ACC112 (cell line): Measurements from ENCODE around the gene CADM2.

Experiments used
- H2AFZ ChIP-seq: fragments of 200-600 bp; sonication (generic); one replicate; pipeline ENCODE4 v1.6.0; 2017; ENCODE audit warnings: antibody characterized with exemption, low read length; ENCODE audit not compliant: unreplicated experiment
- H3K27ac ChIP-seq: fragments of 200-600 bp; sonication (generic); 2 replicates; pipeline ENCODE4 v1.5.1; 2014; ENCODE audit warnings: low read depth, mild to moderate bottlenecking, antibody characterized with exemption, low read length, moderate library complexity
- H3K27me3 ChIP-seq: fragments of 200-600 bp; sonication (generic); 2 replicates; pipeline ENCODE4 v1.6.1; 2014; ENCODE audit warnings: mild to moderate bottlenecking, antibody characterized with exemption, low read length, moderate library complexity, mixed read lengths; ENCODE audit not compliant: insufficient read depth
- H3K36me3 ChIP-seq: fragments of 200-600 bp; sonication (generic); 2 replicates; pipeline ENCODE4 v1.6.1; 2016; ENCODE audit warnings: mild to moderate bottlenecking, antibody characterized with exemption, low read length, moderate library complexity, mixed read lengths; ENCODE audit not compliant: insufficient read depth
- H3K4me1 ChIP-seq: fragments of 200-600 bp; sonication (generic); one replicate; pipeline ENCODE4 v1.6.1; 2016; ENCODE audit warnings: low read length, mixed read lengths; ENCODE audit not compliant: insufficient read depth, unreplicated experiment, control insufficient read depth
- H3K4me3 ChIP-seq: fragments of 200-600 bp; sonication (generic); 2 replicates; pipeline ENCODE4 v1.5.1; 2014; ENCODE audit warnings: mild to moderate bottlenecking, low read depth, low read length
- H3K79me2 ChIP-seq: fragments of 200-600 bp; sonication (generic); one replicate; pipeline ENCODE4 v1.6.0; 2016; ENCODE audit warnings: low read length; ENCODE audit not compliant: control insufficient read depth, unreplicated experiment, insufficient read depth

CADM2 gene

GRCh38 chr3:85433319-85433718 is 474.5 kb downstream of the CADM2 start:
- Histone ChIP-seq H3K4me3 (no peak overlapping the region), H3K36me3 (no peaks in the 10 kb centered on the region), H3K27me3 (no peaks in the 10 kb centered on the region), H3K4me1 (no peaks in the 10 kb centered on the region), H3K27ac (no peak overlapping the region), H2AFZ (no peak overlapping the region), H3K79me2 (no peaks in the 10 kb centered on the region)

GRCh38 chr3:85455561-85456200 is 496.9 kb downstream of the CADM2 start:
- H2AFZ ChIP-seq, result no peak overlapping the region
- H3K79me2 ChIP-seq, result no peaks in the 10 kb centered on the region
- no peaks in the 10 kb centered on the region; the same call in 1 of the 2 replicates for H3K27me3 ChIP-seq
- H3K36me3 ChIP-seq, result no peaks in the 10 kb centered on the region
- H3K4me1 ChIP-seq, result no peaks in the 10 kb centered on the region
- H3K27ac ChIP-seq, result no peak overlapping the region
- no peak overlapping the region for H3K4me3 ChIP-seq

- Histone ChIP-seq H3K4me3 (no peak overlapping the region), H3K36me3 (no peaks in the 10 kb centered on the region), H3K4me1 (peaks cover 4% of the 10 kb centered on the region), H3K27ac (no peak overlapping the region), H3K79me2 (no peaks in the 10 kb centered on the region), H3K27me3 (no peaks in the 10 kb centered on the region), H2AFZ (no peak overlapping the region)
Measured at GRCh38 chr3:85474241-85474640, 515.5 kb downstream of the CADM2 start.

- no peaks in the 10 kb centered on the region for H3K36me3 ChIP-seq
- no peak overlapping the region for H2AFZ ChIP-seq
- no peaks in the 10 kb centered on the region for H3K27me3 ChIP-seq
- no peaks in the 10 kb centered on the region for H3K79me2 ChIP-seq
- no peak overlapping the region for H3K27ac ChIP-seq
- H3K4me3 ChIP-seq, result no peak overlapping the region
- H3K4me1 ChIP-seq, result peaks cover 4% of the 10 kb centered on the region
Measured at GRCh38 chr3:85475346-85475745, 516.6 kb downstream of the CADM2 start.

- Histone ChIP-seq H3K79me2 (no peaks in the 10 kb centered on the region), H3K36me3 (no peaks in the 10 kb centered on the region), H3K27ac (no peak overlapping the region), H2AFZ (no peak overlapping the region), H3K4me1 (peaks cover 4% of the 10 kb centered on the region), H3K27me3 (no peaks in the 10 kb centered on the region), H3K4me3 (no peak overlapping the region)
Measured at GRCh38 chr3:85476891-85477495, 518.2 kb downstream of the CADM2 start.

GRCh38 chr3:85481411-85482212 is 522.8 kb downstream of the CADM2 start:
- no peaks in the 10 kb centered on the region for H3K4me1 ChIP-seq
- no peak overlapping the region for H2AFZ ChIP-seq
- H3K4me3 ChIP-seq, result no peak overlapping the region
- no peaks in the 10 kb centered on the region for H3K79me2 ChIP-seq
- no peaks in the 10 kb centered on the region for H3K27me3 ChIP-seq
- H3K36me3 ChIP-seq, result no peaks in the 10 kb centered on the region
- H3K27ac ChIP-seq, result no peak overlapping the region

GRCh38 chr3:85482213-85482490 is 523.4 kb downstream of the CADM2 start:
- Histone ChIP-seq H3K27me3 (no peaks in the 10 kb centered on the region), H3K4me3 (no peak overlapping the region), H3K79me2 (no peaks in the 10 kb centered on the region), H3K4me1 (no peaks in the 10 kb centered on the region), H2AFZ (no peak overlapping the region), H3K36me3 (no peaks in the 10 kb centered on the region), H3K27ac (no peak overlapping the region)

- Histone ChIP-seq H3K4me1 (no peaks in the 10 kb centered on the region), H3K27me3 (no peaks in the 10 kb centered on the region), H2AFZ (no peak overlapping the region), H3K27ac (no peak overlapping the region), H3K36me3 (no peaks in the 10 kb centered on the region), H3K4me3 (no peak overlapping the region), H3K79me2 (no peaks in the 10 kb centered on the region)
Measured at GRCh38 chr3:85483986-85484385, 525.2 kb downstream of the CADM2 start.

- Histone ChIP-seq H3K4me3 (no peak overlapping the region), H3K27me3 (no peaks in the 10 kb centered on the region), H3K4me1 (no peaks in the 10 kb centered on the region), H3K79me2 (no peaks in the 10 kb centered on the region), H2AFZ (no peak overlapping the region), H3K36me3 (no peaks in the 10 kb centered on the region), H3K27ac (no peak overlapping the region)
Measured at GRCh38 chr3:85487375-85487774, 528.6 kb downstream of the CADM2 start.

- Histone ChIP-seq H3K27ac (no peak overlapping the region), H3K4me3 (no peak overlapping the region)
Measured at GRCh38 chr3:85495602-85496001, 536.8 kb downstream of the CADM2 start.

GRCh38 chr3:85498177-85498576 is 539.4 kb downstream of the CADM2 start:
- peaks cover 5% of the 10 kb centered on the region; the same call in 1 of the 2 replicates for H3K27me3 ChIP-seq
- no peak overlapping the region for H2AFZ ChIP-seq
- H3K79me2 ChIP-seq, result no peaks in the 10 kb centered on the region
- H3K27ac ChIP-seq, result no peak overlapping the region
- no peak overlapping the region for H3K4me3 ChIP-seq
- H3K36me3 ChIP-seq, result no peaks in the 10 kb centered on the region
- no peaks in the 10 kb centered on the region for H3K4me1 ChIP-seq

More at GRCh38 chr3:85495602-85496001, 536.8 kb downstream of the CADM2 start:
- Histone ChIP-seq H3K79me2 (no peaks in the 10 kb centered on the region), H2AFZ (no peak overlapping the region), H3K4me1 (no peaks in the 10 kb centered on the region), H3K36me3 (no peaks in the 10 kb centered on the region), H3K27me3 (peaks cover 5% of the 10 kb centered on the region; the same call in 1 of the 2 replicates)
